GM04504 (cell line): Measurements from ENCODE around the gene BICD2.

ENCODE experiments used
- DNase-seq: peaks from one replicate; pipeline ENCODE4 v3.0.0-alpha.2; 2012; ENCODE audit warnings: low read depth

The BICD2 gene

GRCh38 chr9:92714787-92715487, 49.7 kb downstream of the BICD2 start:
- DNase-seq: no peak

GRCh38 chr9:92714016-92714415, 50.6 kb downstream of the BICD2 start:
- DNase-seq: no peak

GRCh38 chr9:92713528-92713927, 51.1 kb downstream of the BICD2 start:
- DNase-seq: no peak

GRCh38 chr9:92712767-92713166, 51.9 kb downstream of the BICD2 start:
- DNase-seq: no peak

- no peak for DNase-seq
Observed at GRCh38 chr9:92711844-92712243, 52.8 kb downstream of the BICD2 start.

DNA sequence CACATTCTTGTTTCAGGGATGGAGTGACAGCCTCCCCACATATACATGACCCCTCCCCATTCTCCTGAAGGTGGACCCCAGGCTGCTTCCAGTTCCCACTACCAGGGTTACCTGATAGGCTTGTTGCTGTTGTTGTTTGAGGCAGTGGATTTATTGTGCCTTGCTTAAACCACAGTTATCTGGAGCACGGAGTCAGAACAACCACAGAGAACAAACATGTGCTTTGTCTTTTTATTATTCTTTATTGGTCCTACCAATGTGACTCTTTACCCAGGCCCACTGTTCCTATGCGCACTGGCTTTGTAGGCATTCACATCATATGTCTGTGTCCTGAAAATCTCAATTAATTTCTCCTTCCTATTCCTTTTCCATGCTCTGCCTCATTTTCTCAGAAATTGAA, 53.5 kb downstream of the BICD2 start:
- no peak for DNase-seq

DNA sequence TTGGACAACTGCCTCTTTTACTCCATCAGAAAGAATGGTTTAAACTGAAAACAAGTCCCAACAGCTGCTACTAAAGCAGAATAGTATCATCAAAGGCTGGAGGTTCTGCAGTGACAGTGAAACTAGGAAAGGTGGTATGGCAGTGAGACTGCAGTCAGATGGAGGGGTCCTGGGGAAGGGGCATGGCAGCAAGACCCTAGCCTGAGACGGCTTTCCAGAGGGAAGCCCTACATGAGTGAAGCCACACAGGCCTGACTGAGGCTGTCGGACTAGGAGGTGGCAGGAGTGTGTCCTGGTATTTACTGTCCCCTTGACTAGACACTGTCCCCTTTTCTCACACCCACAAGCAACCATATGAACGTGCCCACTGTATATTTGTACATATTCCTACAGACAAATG, 54.3 kb downstream of the BICD2 start:
- DNase-seq: no peak

GRCh38 chr9:92709954-92710353, 54.7 kb downstream of the BICD2 start:
- no peak for DNase-seq

GRCh38 chr9:92709240-92709639, 55.4 kb downstream of the BICD2 start:
- DNase-seq: no peak

- no peak for DNase-seq
Observed at GRCh38 chr9:92707530-92707929, 57.1 kb downstream of the BICD2 start.

- no peak for DNase-seq
Observed at GRCh38 chr9:92706218-92706940, 58.3 kb downstream of the BICD2 start.

DNA sequence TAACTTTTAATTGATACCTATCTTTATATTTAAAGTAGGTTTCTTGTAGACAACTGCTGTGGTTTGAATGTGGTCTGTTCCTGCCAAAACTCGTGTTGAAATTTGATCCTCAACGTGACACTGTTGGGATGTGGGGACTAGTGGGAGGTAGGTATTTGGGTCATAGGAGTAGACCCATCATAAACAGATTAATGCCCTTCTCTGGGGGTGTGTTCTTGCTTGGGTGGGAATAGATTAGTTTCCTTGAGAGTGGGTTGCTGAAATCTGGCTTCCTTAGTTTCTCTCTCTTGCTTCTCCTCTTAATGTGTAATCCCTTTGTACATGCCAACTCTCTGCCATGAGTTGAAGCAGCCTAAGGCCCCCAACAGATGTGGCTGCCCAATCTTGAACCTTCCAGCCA, 60.1 kb downstream of the BICD2 start:
- DNase-seq: no peak

- DNase-seq: no peak
Observed at GRCh38 chr9:92696619-92697018, 68.0 kb downstream of the BICD2 start.

GRCh38 chr9:92686954-92687353, 77.7 kb downstream of the BICD2 start:
- DNase-seq: no peak

DNA sequence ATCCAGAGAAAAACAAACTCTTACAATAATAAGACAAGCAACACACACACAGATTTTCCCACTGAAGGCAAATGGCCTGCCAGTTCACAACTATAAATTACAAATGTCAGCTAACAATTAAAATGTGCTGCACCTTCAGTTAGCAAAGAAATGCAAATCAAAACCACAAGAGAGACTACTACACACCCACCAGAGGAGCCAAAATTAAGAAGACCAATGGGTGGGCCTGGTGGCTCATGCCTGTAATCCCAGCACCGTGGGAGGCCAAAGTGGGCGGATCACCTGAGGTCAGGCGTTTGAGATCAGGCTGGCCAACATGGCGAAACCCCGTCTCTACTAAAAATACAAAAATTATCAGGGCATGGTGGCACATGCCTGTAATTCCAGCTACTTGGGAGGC, 79.6 kb downstream of the BICD2 start:
- no peak for DNase-seq

DNA sequence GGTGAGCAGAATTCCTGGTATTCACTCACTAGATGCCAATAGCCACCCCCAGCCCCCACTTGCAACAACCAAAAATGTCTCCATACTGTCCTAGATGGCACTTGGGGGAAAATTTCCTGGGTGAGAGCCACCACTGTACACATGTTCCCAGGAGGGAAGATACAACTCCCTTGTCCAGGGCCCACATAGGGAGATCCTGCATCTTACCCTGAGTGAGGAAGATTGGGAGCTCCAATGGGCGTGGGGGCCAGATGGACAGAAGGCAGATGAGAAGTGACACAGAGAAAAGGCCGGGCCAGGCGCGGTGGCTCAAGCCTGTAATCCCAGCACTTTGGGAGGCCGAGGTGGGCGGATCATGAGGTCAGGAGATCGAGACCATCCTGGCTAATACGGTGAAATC, 82.4 kb downstream of the BICD2 start:
- no peak for DNase-seq

DNA sequence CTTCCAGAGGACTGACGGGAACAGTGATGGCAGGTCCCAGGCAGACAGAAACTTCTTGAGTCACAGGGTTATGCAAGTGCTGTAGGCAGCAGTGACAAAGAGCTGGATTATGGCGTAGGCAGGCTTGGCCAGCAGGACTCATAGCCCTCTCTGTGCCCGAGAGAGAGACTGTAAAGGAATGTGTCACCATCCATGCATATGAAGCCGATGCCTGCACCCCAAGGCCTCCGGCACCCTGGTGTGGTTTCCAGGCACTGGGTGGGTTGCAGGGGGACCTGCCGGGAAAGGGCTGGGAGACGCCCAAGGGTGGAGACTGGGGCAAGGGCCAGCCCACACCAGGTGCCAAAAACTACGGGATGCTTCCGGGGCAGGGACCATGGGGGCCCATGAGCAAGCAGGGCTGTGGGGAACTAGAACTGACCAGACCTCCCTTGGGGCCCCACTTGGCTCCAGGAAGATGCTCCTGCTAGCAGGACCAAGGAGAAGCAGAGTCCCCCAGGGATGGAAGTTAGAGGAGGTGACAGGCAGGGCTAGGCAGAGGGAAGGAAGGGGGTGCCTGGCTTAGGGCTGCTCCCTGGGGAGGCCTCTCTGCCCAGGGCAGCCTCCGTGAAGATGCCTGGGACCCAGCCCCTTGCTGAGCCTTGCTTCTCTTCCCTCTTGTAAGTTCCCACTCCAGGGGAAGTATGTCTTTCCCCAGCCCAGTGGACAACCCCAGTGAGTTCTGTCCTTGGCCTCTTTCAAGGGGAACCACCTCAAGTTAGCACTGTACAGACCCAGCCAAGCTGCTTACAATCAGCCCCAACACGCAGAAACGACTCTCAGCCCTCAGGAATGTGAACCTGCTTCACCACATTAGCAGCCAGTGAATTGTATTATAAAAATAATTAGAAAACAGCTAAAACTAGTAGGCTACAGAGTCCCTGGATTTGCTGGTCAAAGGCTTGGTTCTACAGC, 84.2 kb downstream of the BICD2 start:
- no peak for DNase-seq

DNA sequence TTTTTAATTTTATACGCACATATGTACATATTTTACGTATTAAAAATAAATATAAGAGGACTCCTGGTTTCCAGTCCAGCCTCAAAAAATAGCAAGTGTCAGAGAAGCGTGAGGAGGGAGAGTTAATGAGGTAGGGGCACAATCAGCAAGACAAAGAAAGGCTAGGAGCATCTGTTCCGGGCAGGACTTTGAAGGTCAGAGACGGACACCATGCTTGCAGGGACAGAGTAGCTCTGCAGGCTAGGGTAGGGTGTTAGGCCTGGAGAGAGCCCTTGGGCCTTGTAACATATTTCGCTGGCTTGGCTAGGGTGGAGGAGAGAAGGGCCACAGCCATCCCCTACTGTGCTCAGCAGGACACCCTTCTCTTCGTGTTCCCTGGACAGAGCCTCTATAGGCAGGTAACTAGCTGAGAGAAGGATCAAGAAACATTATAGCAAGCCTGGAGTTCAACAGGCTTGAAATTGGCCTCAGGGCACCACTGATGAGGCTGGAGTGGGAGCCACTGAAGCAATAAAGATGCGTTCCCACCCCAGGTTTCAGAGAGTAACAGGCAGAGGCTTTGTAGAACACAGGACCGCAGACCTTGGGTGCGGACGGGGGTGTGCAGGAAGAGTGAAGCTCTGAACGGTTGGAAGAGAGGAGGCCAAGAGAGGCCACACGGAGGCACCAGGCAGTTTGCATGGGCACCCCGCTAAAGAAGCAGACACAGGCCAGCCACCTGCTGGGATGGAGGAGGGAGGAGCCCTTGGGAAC, 85.0 kb downstream of the BICD2 start:
- DNase-seq: no peak

- DNase-seq: no peak
Observed at GRCh38 chr9:92671323-92671722, 93.3 kb downstream of the BICD2 start.

- peak; percentile 97 for DNase-seq
Observed at GRCh38 chr9:92669890-92670708, 94.5 kb downstream of the BICD2 start, which contains the start of gene IPPK. TSS of gene IPPK (minus strand) at chr9:92670131. CDS start at chr9:92669988, 143 bp downstream.

GRCh38 chr9:92669527-92669889, 95.1 kb downstream of the BICD2 start:
- no peak for DNase-seq
